Endothelial cell of umbilical vein (primary cell): Measurements from ENCODE around the gene TRAPPC2L. TPM values are rescaled to one million over a fixed set of nuclear protein-coding genes. Genes with fewer than 3 reads are reported as not detected.

Experiments
- BruUV-seq: library from RNA; stranded (reverse); fragments of 400-500 nt; replicated peaks from 2 replicates; lab custom pipeline; 2021; lab: Mats Ljungman, UMichigan
- CTCF ChIA-PET: fragments of 300-600, 350-600 bp; sonication (Branson Sonifier 250); formaldehyde crosslinking; loops from one replicate; lab custom pipeline; 2021; ENCODE audit warnings: antibody characterized with exemption, inconsistent platforms; lab: Charles Lee
- POLR2A ChIA-PET: fragments of 300-600, 350-600 bp; sonication (Branson Sonifier 250); formaldehyde crosslinking; loops from one replicate; lab custom pipeline; 2021; ENCODE audit warnings: antibody characterized with exemption, inconsistent platforms; lab: Charles Lee
- DNase-seq: peaks from one replicate; pipeline ENCODE4 v3.0.0-alpha.2; 2011; ENCODE audit warnings: low read depth, low spot score
- FAIRE-seq: peaks from 2 replicates; lab custom pipeline; 2011; peaks lifted over from hg19 to GRCh38; lab: Jason Lieb, UNC
- H2AFZ ChIP-seq: 2 replicates; pipeline ENCODE4 v1.6.0; 2012; ENCODE audit warnings: low read depth, low read length, control low read depth, inconsistent platforms
- H3K27ac ChIP-seq: 2 replicates; pipeline ENCODE4 v1.5.1; 2011; ENCODE audit warnings: low read depth, mild to moderate bottlenecking, control low read depth, low read length, moderate library complexity; ENCODE audit not compliant: insufficient read depth
- H3K27me3 ChIP-seq, 2 experiments: 2 replicates each; pipeline versions ENCODE4 v1.6.0 to v1.6.1; 2011; ENCODE audit warnings: low read length in 2 of 2, mixed read lengths in 1 of 2; ENCODE audit not compliant: control insufficient read depth in 2 of 2, insufficient read depth in 2 of 2
- H3K36me3 ChIP-seq, 2 experiments: 2 replicates in 1 of 2; 3 replicates in 1 of 2; pipeline ENCODE4 v1.5.1; 2011; ENCODE audit warnings: low read length in 2 of 2, mild to moderate bottlenecking in 1 of 2, moderate library complexity in 1 of 2; ENCODE audit not compliant: control insufficient read depth in 2 of 2, insufficient read depth in 2 of 2; ENCODE audit errors: extremely low read depth in 1 of 2
- H3K4me1 ChIP-seq: 3 replicates; pipeline ENCODE4 v1.5.1; 2011; ENCODE audit warnings: mild to moderate bottlenecking, low read length; ENCODE audit not compliant: control insufficient read depth, insufficient read depth; ENCODE audit errors: extremely low read depth
- H3K4me2 ChIP-seq: 2 replicates; pipeline ENCODE4 v1.6.1; 2011; ENCODE audit warnings: low read length, control low read depth, mixed read lengths; ENCODE audit not compliant: insufficient read depth
- H3K4me3 ChIP-seq, 3 experiments: fragments of 200-600 bp in 1 of 3; sonication (generic), shearing (Covaris generic) in 1 of 3; replicated peaks in 1 of 3; 2 replicates each; pipeline ENCODE4 v1.5.1; 2011 to 2016; ENCODE audit warnings: control low read depth in 3 of 3, low read length in 3 of 3, mild to moderate bottlenecking in 2 of 3, inconsistent platforms in 1 of 3, low read depth in 1 of 3, moderate library complexity in 1 of 3; ENCODE audit not compliant: insufficient read depth in 1 of 3
- H3K79me2 ChIP-seq: 2 replicates; pipeline ENCODE4 v1.6.0; 2012; ENCODE audit warnings: low read length, inconsistent platforms; ENCODE audit not compliant: control insufficient read depth, insufficient read depth
- H3K9ac ChIP-seq: replicated peaks from 2 replicates; pipeline ENCODE3; 2011; ENCODE audit warnings: low read length, control low read depth; ENCODE audit not compliant: insufficient read depth; ENCODE audit errors: extremely low read depth
- H3K9me1 ChIP-seq: replicated peaks from 3 replicates; pipeline ENCODE4 v1.6.0; 2011; ENCODE audit warnings: mild to moderate bottlenecking, low read length; ENCODE audit not compliant: control insufficient read depth, insufficient read depth; ENCODE audit errors: extremely low read depth
- H3K9me3 ChIP-seq: replicated peaks from 2 replicates; pipeline ENCODE4 v1.5.1; 2012; ENCODE audit warnings: low read length, inconsistent platforms; ENCODE audit not compliant: control insufficient read depth, insufficient read depth
- H4K20me1 ChIP-seq: replicated peaks from 2 replicates; pipeline ENCODE3; 2011; ENCODE audit warnings: mild to moderate bottlenecking, low read length; ENCODE audit not compliant: control insufficient read depth, insufficient read depth; ENCODE audit errors: extremely low read depth
- CTCF ChIP-seq, 2 donors: IDR thresholded peaks; 1 replicate in 1 of 2; 2 replicates in 1 of 2; pipeline ENCODE4 v1.5.1; 2011; ENCODE audit warnings: low read length in 2 of 2, mild to moderate bottlenecking in 2 of 2, moderate library complexity in 2 of 2, control low read depth in 1 of 2, inconsistent platforms in 1 of 2, low read depth in 1 of 2; ENCODE audit not compliant: insufficient read depth in 1 of 2; ENCODE audit errors: extremely low read depth in 1 of 2
- EZH2 ChIP-seq: IDR thresholded peaks from 2 replicates; pipeline ENCODE4 v1.6.1; 2012; ENCODE audit warnings: borderline replicate concordance, low read depth, mild to moderate bottlenecking, moderate library complexity, low read length, inconsistent platforms; ENCODE audit not compliant: severe bottlenecking
- FOS ChIP-seq: IDR thresholded peaks from 2 replicates; pipeline ENCODE4 v1.6.1; 2011; ENCODE audit warnings: mild to moderate bottlenecking, low read length, moderate library complexity, borderline replicate concordance; ENCODE audit not compliant: insufficient read depth
- GATA2 ChIP-seq: IDR thresholded peaks from 2 replicates; pipeline ENCODE4 v1.7.0; 2011; ENCODE audit warnings: low read depth, mild to moderate bottlenecking, moderate library complexity, mixed read lengths, low read length; ENCODE audit not compliant: insufficient read length, insufficient read depth
- JUN ChIP-seq: IDR thresholded peaks from 2 replicates; pipeline ENCODE4 v1.6.1; 2011; ENCODE audit warnings: borderline replicate concordance, low read depth; ENCODE audit not compliant: insufficient read length, insufficient read depth
- MAX ChIP-seq: IDR thresholded peaks from 2 replicates; pipeline ENCODE4 v1.6.1; 2011; ENCODE audit not compliant: insufficient read depth, insufficient read length
- MYC ChIP-seq: IDR thresholded peaks from one replicate; pipeline ENCODE4 v1.6.1; 2011; ENCODE audit warnings: mild to moderate bottlenecking, low read depth, low read length
- POLR2A ChIP-seq: IDR thresholded peaks from 2 replicates; pipeline ENCODE4 v1.6.1; 2012; ENCODE audit warnings: low read depth, mild to moderate bottlenecking, control low read depth, low read length
- POLR2AphosphoS5 ChIP-seq: IDR thresholded peaks from 2 replicates; pipeline ENCODE4 v1.6.1; 2012; ENCODE audit warnings: low read depth, mild to moderate bottlenecking, control low read depth, low read length, moderate library complexity; ENCODE audit not compliant: insufficient read depth
- dilution Hi-C: fragments of 300-500 bp; cut with MboI; formaldehyde crosslinking; loops from one replicate; pipeline ENCODE4 v1.15.0; 2019; ENCODE audit warnings: low sequenced_read_pairs; ENCODE audit not compliant: extremely low pct_ligation_motif_present
- intact Hi-C: fragments of 100-400 bp; cut with micrococcal nuclease; formaldehyde crosslinking; loops from one replicate; pipeline ENCODE4 v1.10.0; 2022
- polyA plus RNA-seq, 4 experiments: library from polyadenylated mRNA; depleted of rRNA in 3 of 4; stranded (reverse) in 3 of 4; unstranded in 1 of 4; fragments of >200 nt; gene quantifications; 2 replicates each; pipeline versions ENCODE4 v1.2.1 to v1.2.3, GENCODE V29; 2011 to 2012; ENCODE audit warnings: missing spikeins in 1 of 4
- total RNA-seq: library from RNA; stranded (reverse); gene quantifications from 2 replicates; pipeline ENCODE4 v1.2.3, GENCODE V29; 2021

The TRAPPC2L gene
- total and polyA plus RNA-seq, 2 donors (not counting 3 experiments of a cell fraction or from before 2014, with no cell fraction given), result 61.9 to 131 TPM

GRCh38 chr16:88850531-88851199, 6.3 kb upstream of the TRAPPC2L start:
- no peak overlapping the region for H3K4me3 ChIP-seq
- H3K9me3 ChIP-seq, result no peaks in the 10 kb centered on the region
- no peak overlapping the region for H3K9ac ChIP-seq
- no peaks in the 10 kb centered on the region for H3K27me3 ChIP-seq
- H3K79me2 ChIP-seq, result no peaks in the 10 kb centered on the region
- POLR2A ChIA-PET, result no interaction called here
- dilution Hi-C loops (no loop called here), intact Hi-C loops (no loop called here)
- H3K4me1 ChIP-seq, result no peaks in the 10 kb centered on the region
- no peak for TF ChIP-seq EZH2
- TF ChIP-seq POLR2AphosphoS5, result no peak
- TF ChIP-seq GATA2, result no peak
- TF ChIP-seq MYC, result no peak
- TF ChIP-seq CTCF (IDR thresholded peaks at IDR 0.05; ENCODE audit: extremely low read depth in 1 of 2, insufficient read depth in 1 of 2, low read depth in 1 of 2, low read length in 2 of 2), result no peak
- no peak for TF ChIP-seq FOS
- no peak for TF ChIP-seq POLR2A
- no peak for TF ChIP-seq MAX
- TF ChIP-seq JUN, result no peak
- no peak overlapping the region for H3K27ac ChIP-seq
- no peak for DNase-seq
- H3K9me1 ChIP-seq, result no peaks in the 10 kb centered on the region
- H3K36me3 ChIP-seq, result peaks cover 0 to 5% of the 10 kb centered on the region in 2 experiments
- FAIRE-seq, result no peak
- CTCF ChIA-PET, result no interaction called here
- no TSS peak for BruUV-seq
- no peak overlapping the region for H3K4me2 ChIP-seq
- H4K20me1 ChIP-seq, result no peaks in the 10 kb centered on the region
- no peak overlapping the region for H2AFZ ChIP-seq
